ENCODE data around the gene POTEF.
"Not testable (repeated sequence)": the region's sequence is repeated elsewhere in the genome, so short reads cannot be mapped to it uniquely, and the experiment has no call there.

POTEF gene

DNA sequence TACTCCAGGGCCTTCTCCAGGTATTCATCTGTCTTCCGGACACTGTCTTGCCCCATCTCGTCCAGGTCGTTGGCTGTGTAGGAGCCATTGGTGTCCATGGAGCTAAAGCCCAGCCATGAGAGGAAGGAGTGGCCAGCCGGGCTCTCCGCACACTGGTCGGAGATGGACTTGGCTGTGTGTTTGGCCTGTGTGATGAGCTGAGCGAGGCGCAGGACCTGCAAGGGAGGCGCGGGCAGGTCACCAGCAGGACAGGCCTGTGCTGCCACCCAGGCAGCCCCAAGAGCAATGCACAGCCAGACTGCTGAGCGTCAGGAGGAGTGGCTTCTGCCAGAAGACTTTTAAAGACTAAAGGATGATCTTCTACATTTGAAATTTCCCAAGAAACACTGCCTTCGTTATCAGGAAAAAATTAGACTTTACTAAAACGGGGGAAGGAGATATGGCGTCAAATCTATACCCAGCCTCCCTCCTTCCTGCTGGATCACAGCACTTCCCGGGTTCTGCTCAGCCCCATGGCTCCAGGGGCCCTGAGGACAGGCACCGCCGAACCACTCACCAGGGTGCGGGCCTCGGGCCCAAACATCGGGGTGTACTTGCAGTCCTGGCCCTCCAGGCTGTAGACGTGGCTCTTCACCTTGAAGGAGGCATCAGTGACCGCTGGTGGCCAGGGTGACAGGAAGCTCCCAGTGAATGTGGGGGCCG lies 24.9 kb upstream of the POTEF start:
- in situ Hi-C loops (cut with MboI; ENCODE audit: low sequenced_read_pairs) = not testable (repeated sequence)

DNA sequence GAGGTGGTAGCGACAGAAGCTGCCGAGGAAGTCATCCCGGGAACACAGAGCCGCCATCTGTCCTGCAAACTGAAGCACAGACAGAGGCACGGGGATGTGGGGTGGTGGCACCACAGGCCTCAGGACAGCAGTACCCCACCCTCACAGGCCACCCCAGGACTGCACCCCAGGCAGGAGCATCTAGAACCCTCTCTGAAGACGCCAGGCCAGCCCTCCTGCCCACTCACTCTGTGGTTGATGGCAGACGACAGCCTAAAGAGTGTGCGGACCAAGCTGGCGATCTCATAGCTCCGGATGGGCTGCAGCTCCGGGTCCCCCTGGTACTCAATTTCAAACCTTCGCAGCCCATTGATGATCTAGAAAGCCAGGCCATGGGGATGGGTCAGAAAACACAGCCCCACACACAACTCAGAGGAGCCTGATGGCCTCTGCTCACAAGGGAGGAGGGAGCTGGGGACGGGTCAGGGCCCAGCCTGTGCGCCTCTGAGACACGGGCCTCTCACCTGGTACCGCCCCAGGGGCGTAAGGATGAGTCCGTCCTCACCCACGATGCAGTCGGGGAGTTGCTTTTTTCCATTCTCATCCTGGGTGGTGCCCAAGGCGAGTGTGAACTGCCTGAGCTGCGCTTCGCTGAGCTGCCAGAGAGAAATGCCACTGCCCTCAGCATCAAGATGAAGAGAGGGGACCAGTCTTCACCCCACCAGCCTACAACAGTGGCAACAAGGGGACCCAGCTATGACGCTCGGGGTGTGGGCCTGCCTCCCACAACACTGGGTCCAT lies 24.0 kb upstream of the POTEF start:
- in situ Hi-C loops (cut with MboI; ENCODE audit: low sequenced_read_pairs) = no loop called here

GRCh38 chr2:130152136-130152815 lies 23.3 kb upstream of the POTEF start:
- in situ Hi-C loops (cut with MboI; ENCODE audit: low sequenced_read_pairs) = not testable (repeated sequence)

GRCh38 chr2:130151145-130151512 lies 22.1 kb upstream of the POTEF start:
- in situ Hi-C loops (cut with MboI; ENCODE audit: low sequenced_read_pairs) = not testable (repeated sequence)

- in situ Hi-C loops (cut with MboI; ENCODE audit: low sequenced_read_pairs) = no loop called here
Measured at GRCh38 chr2:130150181-130151144, 21.4 kb upstream of the POTEF start.

GRCh38 chr2:130148515-130148914 lies 19.5 kb upstream of the POTEF start:
- in situ Hi-C loops (cut with MboI; ENCODE audit: low sequenced_read_pairs) = not testable (repeated sequence)

DNA sequence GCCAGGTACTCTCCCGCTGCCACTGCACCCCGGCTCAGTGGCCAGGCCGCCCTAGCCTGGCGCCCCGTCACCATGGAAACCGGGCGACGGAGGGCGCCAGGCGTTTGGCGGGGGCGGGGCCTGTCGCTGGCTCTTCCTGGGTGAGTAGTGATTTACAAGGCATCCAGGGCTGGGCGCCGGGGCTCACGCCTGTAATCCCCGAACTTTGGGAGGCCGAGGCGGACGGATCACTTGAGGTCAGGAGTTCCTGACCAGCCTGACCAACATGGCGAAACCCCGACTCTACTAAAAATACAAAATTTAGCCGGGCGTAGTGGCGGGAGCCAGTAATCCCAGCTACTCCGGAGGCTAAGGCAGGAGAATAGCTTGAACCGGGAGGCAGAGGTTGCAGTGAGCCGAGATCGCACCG lies 16.0 kb upstream of the POTEF start, which contains the start of gene CCDC74B:
Gene CCDC74B, minus strand, starts transcription at position 107 of the 409 bp plus-strand sequence. CDS start 116 bp downstream, outside the sequence.
- in situ Hi-C loops (cut with MboI; ENCODE audit: low sequenced_read_pairs) = not testable (repeated sequence)

DNA sequence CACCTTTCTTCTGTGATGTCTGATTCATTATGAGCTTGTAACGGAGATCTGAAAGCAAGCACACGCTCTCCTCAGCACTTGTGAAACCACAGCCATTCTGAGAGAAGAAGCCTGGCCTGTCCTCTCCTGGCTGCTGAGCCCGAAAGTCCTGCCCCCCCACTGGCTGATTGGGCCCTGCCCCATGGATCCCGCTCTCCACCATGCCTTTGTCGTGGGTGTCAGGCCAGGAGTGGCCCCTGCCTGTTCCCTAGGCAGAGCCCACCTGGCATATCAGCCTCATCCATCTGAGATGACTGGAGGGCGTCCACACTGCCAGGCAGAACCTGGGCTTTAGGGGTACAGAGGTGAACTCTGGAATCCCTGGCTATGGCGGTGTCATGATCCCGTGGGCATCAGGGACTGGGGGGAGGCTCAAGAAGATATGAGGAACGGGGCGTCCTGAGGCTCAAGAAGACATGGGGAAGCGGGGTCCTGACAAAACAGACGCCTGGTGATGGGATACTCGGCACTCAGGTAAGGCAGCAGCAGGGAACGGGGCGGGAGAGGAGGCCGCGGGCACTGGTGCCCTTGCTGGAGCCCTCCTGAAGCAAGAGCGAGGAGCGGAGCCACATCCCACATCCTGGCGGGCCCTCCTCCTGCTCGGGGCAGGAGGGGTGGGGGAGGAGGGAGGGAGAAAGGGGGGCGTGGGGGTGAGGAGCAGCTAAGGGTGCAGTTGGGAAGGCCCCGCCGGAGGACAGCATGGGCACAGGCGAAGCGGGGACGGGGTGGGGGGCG lies 14.4 kb upstream of the POTEF start:
- in situ Hi-C loops (cut with MboI; ENCODE audit: low sequenced_read_pairs) = not testable (repeated sequence)

GRCh38 chr2:130142396-130143265 lies 13.6 kb upstream of the POTEF start:
- in situ Hi-C loops (cut with MboI; ENCODE audit: low sequenced_read_pairs) = not testable (repeated sequence)

- in situ Hi-C loops (cut with MboI; ENCODE audit: low sequenced_read_pairs) = not testable (repeated sequence)
Measured at GRCh38 chr2:130141645-130142370, 12.8 kb upstream of the POTEF start.

GRCh38 chr2:130141002-130141401 lies 12.0 kb upstream of the POTEF start:
- in situ Hi-C loops (cut with MboI; ENCODE audit: low sequenced_read_pairs) = not testable (repeated sequence)

DNA sequence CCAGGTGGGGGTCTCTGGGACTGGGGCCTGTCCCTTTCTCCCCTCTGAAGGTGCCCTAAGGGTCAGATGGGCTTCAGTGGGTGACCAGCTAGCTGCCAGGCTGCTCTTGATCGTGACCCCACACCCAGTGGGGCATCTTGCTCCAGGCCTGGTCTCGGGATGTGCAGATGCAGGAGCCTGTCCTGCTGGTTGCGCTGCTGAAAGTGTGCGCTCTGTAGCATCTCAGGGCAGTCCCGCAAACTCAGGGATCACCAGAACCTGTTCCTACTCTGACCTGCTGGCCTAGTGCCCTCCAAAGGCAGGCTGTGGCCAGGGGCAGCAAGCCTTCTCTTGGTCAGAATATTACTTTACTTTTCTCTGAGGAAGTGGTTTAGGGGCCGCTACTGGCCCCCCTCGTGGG lies 11.5 kb upstream of the POTEF start:
- in situ Hi-C loops (cut with MboI; ENCODE audit: low sequenced_read_pairs) = not testable (repeated sequence)

GRCh38 chr2:130139331-130140280 lies 10.6 kb upstream of the POTEF start:
- in situ Hi-C loops (cut with MboI; ENCODE audit: low sequenced_read_pairs) = not testable (repeated sequence)

DNA sequence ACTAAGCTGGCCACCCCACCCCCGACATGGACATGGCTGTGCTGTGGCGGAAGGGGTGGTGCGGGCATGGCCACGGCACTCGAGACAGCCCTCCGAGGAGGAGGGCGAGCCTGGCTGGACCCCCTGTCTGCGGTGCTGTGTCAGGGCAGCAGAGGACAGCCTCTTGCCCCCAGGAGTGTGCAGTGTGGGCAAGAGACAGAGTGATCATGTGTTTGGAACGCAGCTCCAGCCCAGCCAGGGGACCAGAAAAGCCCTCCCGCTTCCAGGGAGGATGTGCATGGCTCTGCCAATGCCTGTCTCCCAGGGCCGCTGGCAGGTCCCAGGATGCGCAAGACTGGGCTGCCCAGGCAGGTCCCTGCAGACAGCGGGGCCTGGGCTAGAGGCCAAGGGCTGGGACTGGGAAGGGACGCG lies 9.8 kb upstream of the POTEF start:
- in situ Hi-C loops (cut with MboI; ENCODE audit: low sequenced_read_pairs) = not testable (repeated sequence)

GRCh38 chr2:130138326-130138725 lies 9.3 kb upstream of the POTEF start:
- in situ Hi-C loops (cut with MboI; ENCODE audit: low sequenced_read_pairs) = not testable (repeated sequence)

DNA sequence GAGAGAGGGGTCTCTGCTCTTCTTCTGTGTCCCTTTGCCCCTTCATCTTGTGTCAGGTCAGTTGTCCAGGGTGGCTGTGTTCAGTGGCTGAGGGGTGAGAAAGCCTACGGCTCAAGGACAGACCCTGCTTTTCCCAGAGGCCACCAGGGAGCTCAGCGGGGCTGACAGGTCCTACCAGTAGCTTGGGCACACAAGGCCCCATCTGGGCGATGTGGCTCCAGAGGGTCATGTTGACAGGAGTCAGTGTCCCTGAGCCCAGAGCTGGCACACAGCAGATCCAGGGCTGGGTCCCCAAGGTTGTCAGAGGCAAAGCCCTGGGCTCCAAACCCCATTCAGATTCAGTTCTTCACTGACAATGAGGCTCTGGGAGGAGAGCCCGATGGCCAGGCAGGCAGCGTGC lies 8.1 kb upstream of the POTEF start:
- in situ Hi-C loops (cut with MboI; ENCODE audit: low sequenced_read_pairs) = not testable (repeated sequence)

GRCh38 chr2:130136546-130136945 lies 7.5 kb upstream of the POTEF start:
- in situ Hi-C loops (cut with MboI; ENCODE audit: low sequenced_read_pairs) = not testable (repeated sequence)
